SKM-1 treated with dmso at 0.1 percent for 144 hours (cell line): ENCODE data around the gene SBF2.

Experiments
- DNase-seq: peaks from one replicate; lab custom pipeline; 2025; ENCODE audit not compliant: unreplicated experiment; lab: John Stamatoyannopoulos, UW

The SBF2 gene

GRCh38 chr11:9825895-9826294 is 468.1 kb downstream of the SBF2 start:
- DNase-seq = no peak

- no peak for DNase-seq
These were observed 468.7 kb downstream of the SBF2 start for GRCh38 chr11:9825315-9825714.

- DNase-seq = no peak
These were observed 470.1 kb downstream of the SBF2 start for GRCh38 chr11:9823887-9824385.

GRCh38 chr11:9823439-9823838 is 470.6 kb downstream of the SBF2 start:
- no peak for DNase-seq

- DNase-seq = no peak
These were observed 472.8 kb downstream of the SBF2 start for GRCh38 chr11:9821008-9821752.

- DNase-seq = no peak
These were observed 473.8 kb downstream of the SBF2 start for GRCh38 chr11:9820260-9820659.

- DNase-seq = no peak
These were observed 476.8 kb downstream of the SBF2 start for GRCh38 chr11:9817191-9817590.

- no peak for DNase-seq
These were observed 478.4 kb downstream of the SBF2 start for GRCh38 chr11:9815486-9816136.

GRCh38 chr11:9814108-9814507 is 479.9 kb downstream of the SBF2 start:
- no peak for DNase-seq

GRCh38 chr11:9808943-9809342 is 485.1 kb downstream of the SBF2 start:
- DNase-seq = no peak

- DNase-seq = no peak
These were observed 486.9 kb downstream of the SBF2 start for GRCh38 chr11:9806946-9807687.

- no peak for DNase-seq
These were observed 489.6 kb downstream of the SBF2 start for GRCh38 chr11:9804419-9804902.

- DNase-seq = no peak
These were observed 490.2 kb downstream of the SBF2 start for GRCh38 chr11:9803685-9804418.

- DNase-seq = no peak
These were observed 491.6 kb downstream of the SBF2 start for GRCh38 chr11:9802291-9802861.

- no peak for DNase-seq
These were observed 494.1 kb downstream of the SBF2 start for GRCh38 chr11:9799886-9800285.

- DNase-seq = no peak
These were observed 496.7 kb downstream of the SBF2 start for GRCh38 chr11:9797300-9797699.

- DNase-seq = no peak
These were observed 497.2 kb downstream of the SBF2 start for GRCh38 chr11:9796854-9797253.

GRCh38 chr11:9796266-9796665 is 497.8 kb downstream of the SBF2 start:
- DNase-seq = no peak

GRCh38 chr11:9790703-9791102 is 503.3 kb downstream of the SBF2 start:
- DNase-seq = no peak

- DNase-seq = no peak
These were observed 504.1 kb downstream of the SBF2 start for GRCh38 chr11:9789910-9790309.
